WTC11 (cell line): ENCODE measurements around the gene ENAH. TPM values are rescaled to one million over a fixed set of nuclear protein-coding genes. Genes with fewer than 3 reads are reported as not detected.

Experiments used
- ATAC-seq: fragments of 200-7000 bp; cut with Tn5 transposase; 2 replicates; pipeline ENCODE4 v1.10.0; 2021; ENCODE audit warnings: mild to moderate bottlenecking, moderate library complexity
- CTCF ChIA-PET: fragments of 300-600 bp; sonication (Branson Sonifier 250); formaldehyde crosslinking; loops from one replicate; lab custom pipeline; 2021; ENCODE audit warnings: antibody characterized with exemption; lab: Charles Lee
- POLR2A ChIA-PET: fragments of 350-600 bp; sonication (Branson Sonifier 250); formaldehyde crosslinking; loops from one replicate; lab custom pipeline; 2021; ENCODE audit warnings: antibody characterized with exemption; lab: Charles Lee
- DNase-seq: peaks from one replicate; pipeline ENCODE4 v3.0.0; 2021; ENCODE audit warnings: low spot score
- H3K27ac Mint-ChIP-seq: 2 replicates; pipeline ENCODE4 v1.8.0; 2021; ENCODE audit warnings: mixed read lengths
- H3K27me3 Mint-ChIP-seq: 2 replicates; pipeline ENCODE4 v1.8.0; 2021; ENCODE audit warnings: low read depth, mild to moderate bottlenecking, moderate library complexity, mixed read lengths
- H3K36me3 Mint-ChIP-seq: 2 replicates; pipeline ENCODE4 v1.8.0; 2021; ENCODE audit warnings: mixed read lengths
- H3K4me1 Mint-ChIP-seq: 2 replicates; pipeline ENCODE4 v1.8.0; 2022; ENCODE audit warnings: mixed read lengths
- H3K4me3 Mint-ChIP-seq: 2 replicates; pipeline ENCODE4 v1.8.0; 2021; ENCODE audit warnings: mild to moderate bottlenecking, moderate library complexity, mixed read lengths
- H3K9me3 Mint-ChIP-seq: 2 replicates; pipeline ENCODE4 v1.8.0; 2021; ENCODE audit warnings: mixed read lengths
- ATF1 ChIP-seq: sonication (generic); formaldehyde crosslinking; IDR thresholded peaks from 2 replicates; pipeline ENCODE4 v1.8.1; 2023; ENCODE audit warnings: mild to moderate bottlenecking, moderate library complexity, missing genetic modification reagents
- CBFB ChIP-seq: sonication (generic); formaldehyde crosslinking; IDR thresholded peaks from 2 replicates; pipeline ENCODE4 v1.8.1; 2022; ENCODE audit warnings: mild to moderate bottlenecking, low read depth, missing genetic modification reagents
- CTCF ChIP-seq: fragments of 200-600 bp; IDR thresholded peaks from 2 replicates; pipeline ENCODE4 v1.8.0; 2022; ENCODE audit warnings: antibody characterized with exemption
- ELF4 ChIP-seq: sonication (generic); formaldehyde crosslinking; IDR thresholded peaks from 2 replicates; pipeline ENCODE4 v1.8.1; 2022; ENCODE audit warnings: low read depth, mild to moderate bottlenecking, moderate library complexity, missing genetic modification reagents
- FOXJ3 ChIP-seq: sonication (generic); formaldehyde crosslinking; IDR thresholded peaks from 2 replicates; pipeline ENCODE4 v1.9.0; 2021; ENCODE audit warnings: missing genetic modification reagents, mild to moderate bottlenecking, borderline replicate concordance
- FOXP4 ChIP-seq: sonication (generic); formaldehyde crosslinking; IDR thresholded peaks from 2 replicates; pipeline ENCODE4 v1.8.0; 2022; ENCODE audit warnings: mild to moderate bottlenecking, missing genetic modification reagents
- HMGA2 ChIP-seq: fragments of 250-450 bp; sonication (Bioruptor Pico); IDR thresholded peaks from 2 replicates; pipeline ENCODE4 v1.4.0; 2021; ENCODE audit warnings: mild to moderate bottlenecking, moderate library complexity
- HMGXB4 ChIP-seq: sonication (generic); formaldehyde crosslinking; IDR thresholded peaks from 2 replicates; pipeline ENCODE4 v1.8.1; 2023; ENCODE audit warnings: mild to moderate bottlenecking, moderate library complexity, missing genetic modification reagents
- NFE2L1 ChIP-seq: sonication (generic); formaldehyde crosslinking; IDR thresholded peaks from 2 replicates; pipeline ENCODE4 v1.8.1; 2023; ENCODE audit warnings: missing genetic modification reagents
- NR1H2 ChIP-seq: sonication (generic); formaldehyde crosslinking; IDR thresholded peaks from 2 replicates; pipeline ENCODE4 v1.9.0; 2021; ENCODE audit warnings: mild to moderate bottlenecking, moderate library complexity, missing genetic modification reagents
- NR3C1 ChIP-seq: sonication (generic); formaldehyde crosslinking; conservative IDR thresholded peaks from 2 replicates; pipeline ENCODE4 v1.8.1; 2023; ENCODE audit warnings: low read depth, mild to moderate bottlenecking, missing genetic modification reagents
- PRRX2 ChIP-seq: fragments of 250-450 bp; sonication (Bioruptor Pico); IDR thresholded peaks from 2 replicates; pipeline ENCODE4 v1.8.0; 2021; ENCODE audit warnings: mild to moderate bottlenecking
- RORB ChIP-seq: fragments of 250-450 bp; sonication (Bioruptor Pico); IDR thresholded peaks from 2 replicates; pipeline ENCODE4 v1.9.0; 2021; ENCODE audit warnings: mild to moderate bottlenecking
- SP1 ChIP-seq: sonication (generic); formaldehyde crosslinking; conservative IDR thresholded peaks from 2 replicates; pipeline ENCODE4 v1.8.1; 2022; ENCODE audit warnings: missing genetic modification reagents
- TP53 ChIP-seq: sonication (generic); formaldehyde crosslinking; IDR thresholded peaks from 2 replicates; pipeline ENCODE4 v1.8.1; 2023; ENCODE audit warnings: mild to moderate bottlenecking, missing genetic modification reagents
- ZNF219 ChIP-seq: sonication (generic); formaldehyde crosslinking; IDR thresholded peaks from 2 replicates; pipeline ENCODE4 v1.8.0; 2023; ENCODE audit warnings: missing genetic modification reagents, mild to moderate bottlenecking, borderline replicate concordance
- ZNF396 ChIP-seq: fragments of 250-450 bp; sonication (Bioruptor Pico); IDR thresholded peaks from 2 replicates; pipeline ENCODE4 v1.8.0; 2021; ENCODE audit warnings: mild to moderate bottlenecking, moderate library complexity, borderline replicate concordance
- ZNF416 ChIP-seq: fragments of 250-450 bp; sonication (Bioruptor Pico); IDR thresholded peaks from 2 replicates; pipeline ENCODE4 v1.9.0; 2021; ENCODE audit warnings: mild to moderate bottlenecking, inconsistent platforms
- total RNA-seq: library from RNA; stranded (reverse); gene quantifications from 3 replicates; pipeline ENCODE4 v1.2.3, GENCODE V29; 2021
- TF ChIP-seq, protein P1 (sequence below): sonication (generic); formaldehyde crosslinking; IDR thresholded peaks from 2 replicates; pipeline ENCODE4 v1.8.0; 2022; ENCODE audit warnings: mild to moderate bottlenecking, missing genetic modification reagents
- TF ChIP-seq, protein P2 (sequence below): sonication (generic); formaldehyde crosslinking; IDR thresholded peaks from 2 replicates; pipeline ENCODE4 v1.8.1; 2023; ENCODE audit warnings: mild to moderate bottlenecking, missing genetic modification reagents

Gene ENAH
- total RNA-seq, 1 experiment from 2014 or later, result 227 TPM

DNA sequence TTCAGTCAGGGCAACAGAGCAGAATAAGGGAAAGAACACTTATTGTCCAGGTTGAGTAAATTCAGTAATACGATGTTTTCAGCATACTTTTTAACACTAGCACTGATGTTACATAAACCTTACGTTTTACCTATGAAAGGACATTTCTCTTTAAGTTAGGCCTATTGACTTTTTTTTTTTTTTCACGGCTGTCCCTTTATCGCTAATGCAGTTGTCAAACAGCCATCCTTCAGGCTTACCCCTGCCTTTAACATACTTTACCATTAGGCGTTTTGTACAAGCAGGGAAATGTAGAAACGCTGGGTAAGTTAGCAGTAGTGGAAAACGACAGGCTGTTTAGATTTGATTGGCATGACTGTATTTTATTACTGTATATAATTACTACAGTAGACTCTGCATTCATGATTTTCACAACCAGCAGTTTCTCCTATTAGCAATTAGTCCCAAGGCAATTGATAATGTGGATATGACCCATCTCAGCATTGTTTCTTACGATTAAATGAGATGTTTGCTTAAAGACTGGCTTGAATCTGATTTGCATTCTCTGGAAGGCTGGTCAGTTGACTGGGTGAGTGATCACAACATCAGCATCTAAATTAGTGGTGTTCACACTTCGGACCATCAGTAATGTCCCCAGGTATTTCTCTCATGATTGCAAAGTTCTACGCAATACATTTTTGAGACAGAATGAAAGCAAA lies 115.2 kb downstream of the ENAH start:
- ChIA-PET POLR2A (no interaction called here), CTCF (no interaction called here)
- peak overlapping the region; percentile 50 for H3K27ac Mint-ChIP-seq
- H3K27me3 Mint-ChIP-seq, result no peaks in the 10 kb centered on the region
- no peak for ATAC-seq
- H3K4me1 Mint-ChIP-seq, result peaks cover 84% of the 10 kb centered on the region
- no peak for DNase-seq
- no peaks in the 10 kb centered on the region for H3K36me3 Mint-ChIP-seq
- TF ChIP-seq CTCF, result no peak
- TF ChIP-seq PRRX2 (CRISPR knock-in tag), result no peak
- no peak for TF ChIP-seq CBFB (CRISPR knock-in tag)
- TF ChIP-seq HMGXB4 (CRISPR knock-in tag), result no peak
- TF ChIP-seq NR3C1 (CRISPR knock-in tag), result no peak
- TF ChIP-seq ZNF416 (CRISPR knock-in tag), result no peak
- no peak for TF ChIP-seq TP53 (CRISPR knock-in tag)
- TF ChIP-seq SP1 (CRISPR knock-in tag), result no peak
- TF ChIP-seq, protein P1, sequence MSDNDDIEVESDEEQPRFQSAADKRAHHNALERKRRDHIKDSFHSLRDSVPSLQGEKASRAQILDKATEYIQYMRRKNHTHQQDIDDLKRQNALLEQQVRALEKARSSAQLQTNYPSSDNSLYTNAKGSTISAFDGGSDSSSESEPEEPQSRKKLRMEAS (CRISPR knock-in tag), result no peak
- TF ChIP-seq, protein P2, sequence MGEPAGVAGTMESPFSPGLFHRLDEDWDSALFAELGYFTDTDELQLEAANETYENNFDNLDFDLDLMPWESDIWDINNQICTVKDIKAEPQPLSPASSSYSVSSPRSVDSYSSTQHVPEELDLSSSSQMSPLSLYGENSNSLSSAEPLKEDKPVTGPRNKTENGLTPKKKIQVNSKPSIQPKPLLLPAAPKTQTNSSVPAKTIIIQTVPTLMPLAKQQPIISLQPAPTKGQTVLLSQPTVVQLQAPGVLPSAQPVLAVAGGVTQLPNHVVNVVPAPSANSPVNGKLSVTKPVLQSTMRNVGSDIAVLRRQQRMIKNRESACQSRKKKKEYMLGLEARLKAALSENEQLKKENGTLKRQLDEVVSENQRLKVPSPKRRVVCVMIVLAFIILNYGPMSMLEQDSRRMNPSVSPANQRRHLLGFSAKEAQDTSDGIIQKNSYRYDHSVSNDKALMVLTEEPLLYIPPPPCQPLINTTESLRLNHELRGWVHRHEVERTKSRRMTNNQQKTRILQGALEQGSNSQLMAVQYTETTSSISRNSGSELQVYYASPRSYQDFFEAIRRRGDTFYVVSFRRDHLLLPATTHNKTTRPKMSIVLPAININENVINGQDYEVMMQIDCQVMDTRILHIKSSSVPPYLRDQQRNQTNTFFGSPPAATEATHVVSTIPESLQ (CRISPR knock-in tag), result no peak
- H3K4me3 Mint-ChIP-seq, result peak overlapping the region; percentile 18
- H3K9me3 Mint-ChIP-seq, result no peaks in the 10 kb centered on the region

DNA sequence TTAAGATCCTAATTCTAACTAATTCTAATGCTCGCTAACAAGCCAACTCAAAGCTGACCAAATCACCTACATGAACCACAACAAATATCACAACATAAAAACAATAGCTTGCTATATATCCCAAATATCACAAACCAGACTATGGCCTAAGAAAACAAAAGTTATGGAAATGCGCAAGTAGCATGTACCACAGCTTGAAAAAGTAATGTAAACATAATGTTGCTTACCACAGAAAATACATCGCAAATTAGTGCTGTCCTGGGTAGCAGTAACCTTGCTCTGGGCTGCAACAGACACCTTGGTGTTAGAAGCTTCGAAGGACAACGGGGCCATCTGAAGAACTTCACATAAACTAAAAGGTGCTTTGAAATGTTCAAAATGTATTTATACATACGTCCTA lies 117.6 kb downstream of the ENAH start:
- no peak overlapping the region for H3K4me3 Mint-ChIP-seq
- H3K27ac Mint-ChIP-seq, result peak overlapping the region; percentile 69
- ChIA-PET CTCF (interaction anchor here (1.3 kb wide), 1 partner anchor 15 kb away, joined by 3 read pairs; no protein-coding TSS in a partner anchor), POLR2A (no interaction called here)
- no peaks in the 10 kb centered on the region for H3K9me3 Mint-ChIP-seq
- no peaks in the 10 kb centered on the region for H3K27me3 Mint-ChIP-seq
- no peaks in the 10 kb centered on the region for H3K36me3 Mint-ChIP-seq
- peaks cover 69% of the 10 kb centered on the region for H3K4me1 Mint-ChIP-seq
- no peak for DNase-seq
- TF ChIP-seq FOXJ3 (CRISPR knock-in tag) (no peak), FOXP4 (CRISPR knock-in tag) (no peak), NR1H2 (CRISPR knock-in tag) (no peak)
- no peak for ATAC-seq

DNA sequence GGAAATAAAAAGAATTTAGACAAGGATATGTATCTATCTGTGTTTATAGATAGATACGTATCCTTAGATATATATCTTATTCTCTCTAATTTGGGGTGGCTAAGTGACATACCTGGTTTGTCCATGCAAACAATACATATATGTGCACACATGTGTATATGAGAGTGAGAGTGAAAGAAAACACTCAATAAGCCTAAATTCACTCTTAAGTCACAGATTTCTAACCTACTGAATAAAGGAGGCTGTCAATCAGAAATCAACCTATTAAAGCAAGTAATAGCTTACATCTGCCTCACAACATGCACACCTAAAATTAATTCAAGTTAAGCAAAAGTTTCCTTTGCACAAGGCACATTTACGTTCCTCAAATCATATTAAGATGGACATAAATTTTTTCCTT lies 118.2 kb downstream of the ENAH start:
- POLR2A ChIA-PET, result no interaction called here
- no peak for DNase-seq
- ATAC-seq, result no peak
- Mint-ChIP-seq H3K4me1 (peaks cover 67% of the 10 kb centered on the region), H3K9me3 (no peaks in the 10 kb centered on the region), H3K27me3 (no peaks in the 10 kb centered on the region), H3K27ac (no peak overlapping the region; the same call in 1 of the 2 replicates), H3K36me3 (no peaks in the 10 kb centered on the region), H3K4me3 (no peak overlapping the region)
- TF ChIP-seq NFE2L1 (CRISPR knock-in tag) (no peak), SP1 (CRISPR knock-in tag) (no peak), FOXJ3 (CRISPR knock-in tag) (no peak), ZNF396 (CRISPR knock-in tag) (no peak), ATF1 (CRISPR knock-in tag) (no peak), RORB (CRISPR knock-in tag) (no peak), ZNF219 (no peak), HMGA2 (CRISPR knock-in tag) (no peak), ELF4 (CRISPR knock-in tag) (no peak)
- TF ChIP-seq, protein P1 (CRISPR knock-in tag), result no peak
- CTCF ChIA-PET, result interaction anchor here (1.3 kb wide), 1 partner anchor 15 kb away, joined by 3 read pairs; no protein-coding TSS in a partner anchor
